Measurements from ENCODE around the gene PCCA.

PCCA gene

DNA sequence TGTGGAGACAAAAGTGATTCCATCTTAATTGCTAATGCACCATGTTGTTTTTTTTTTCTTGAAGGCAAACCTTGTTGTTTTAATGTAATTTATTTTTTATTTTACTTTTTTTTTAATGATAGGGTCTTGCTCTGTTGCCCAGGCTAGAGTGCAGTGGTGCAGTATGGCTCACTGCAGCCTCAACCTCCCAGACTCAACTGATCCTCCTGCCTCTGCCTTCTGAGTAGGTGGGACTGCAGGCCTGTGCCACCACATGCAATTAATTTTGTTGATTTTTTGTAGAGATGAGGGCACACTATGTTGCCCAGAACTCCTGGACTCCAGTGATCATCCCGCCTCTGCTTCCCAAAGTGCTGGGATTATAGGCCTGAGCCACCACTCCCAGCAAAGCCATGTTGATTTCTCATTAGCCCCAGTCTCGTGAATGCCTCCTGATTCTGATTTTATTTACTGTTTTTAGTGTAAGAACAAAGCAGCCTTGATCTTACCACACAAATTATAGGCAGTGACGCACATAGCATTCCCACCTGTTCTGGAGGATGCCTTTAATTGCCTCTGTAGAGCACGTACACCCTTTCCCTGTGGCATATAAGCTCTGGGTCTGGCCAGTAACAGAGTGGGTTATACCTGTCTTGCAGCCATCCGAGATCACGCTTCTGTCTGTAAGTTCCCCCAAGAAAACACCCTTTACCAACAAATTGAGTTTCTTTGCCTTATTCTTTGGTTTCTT is 349.3 kb downstream of the PCCA start:
- no peak for DNase-seq

DNA sequence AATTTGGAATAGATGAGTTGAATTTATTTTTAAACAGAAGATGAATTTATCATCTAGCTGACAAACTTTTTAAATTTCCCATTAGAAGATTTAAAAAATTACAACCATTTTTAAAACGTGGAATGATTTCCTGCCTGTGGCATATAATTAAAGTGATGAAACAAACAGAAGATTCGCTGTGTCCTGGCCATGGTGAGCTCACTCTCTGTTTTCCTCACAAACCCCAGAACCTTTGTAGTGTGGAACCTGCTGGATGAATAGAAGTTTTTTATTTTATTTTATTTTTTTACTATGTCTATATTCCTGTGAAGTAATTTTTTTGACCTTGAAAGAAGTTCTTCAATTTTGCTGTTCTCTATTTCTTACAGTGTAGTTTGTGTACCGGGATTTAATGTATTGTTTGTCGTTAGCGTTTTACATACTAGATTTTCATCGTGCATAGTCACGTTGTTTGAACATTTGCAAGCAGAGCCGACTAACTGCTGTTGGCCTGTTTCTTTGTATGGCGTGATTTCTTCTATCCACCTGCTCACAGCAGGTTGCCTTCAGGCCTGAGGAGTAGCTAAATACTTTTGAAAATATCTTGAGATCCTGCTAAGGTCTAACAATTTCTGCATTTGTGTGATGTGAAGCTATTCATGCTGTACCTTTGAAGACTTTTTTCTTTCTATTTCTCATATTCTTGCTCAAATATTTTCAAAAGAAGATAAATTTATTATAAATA is 350.5 kb downstream of the PCCA start:
- DNase-seq: no peak

DNA sequence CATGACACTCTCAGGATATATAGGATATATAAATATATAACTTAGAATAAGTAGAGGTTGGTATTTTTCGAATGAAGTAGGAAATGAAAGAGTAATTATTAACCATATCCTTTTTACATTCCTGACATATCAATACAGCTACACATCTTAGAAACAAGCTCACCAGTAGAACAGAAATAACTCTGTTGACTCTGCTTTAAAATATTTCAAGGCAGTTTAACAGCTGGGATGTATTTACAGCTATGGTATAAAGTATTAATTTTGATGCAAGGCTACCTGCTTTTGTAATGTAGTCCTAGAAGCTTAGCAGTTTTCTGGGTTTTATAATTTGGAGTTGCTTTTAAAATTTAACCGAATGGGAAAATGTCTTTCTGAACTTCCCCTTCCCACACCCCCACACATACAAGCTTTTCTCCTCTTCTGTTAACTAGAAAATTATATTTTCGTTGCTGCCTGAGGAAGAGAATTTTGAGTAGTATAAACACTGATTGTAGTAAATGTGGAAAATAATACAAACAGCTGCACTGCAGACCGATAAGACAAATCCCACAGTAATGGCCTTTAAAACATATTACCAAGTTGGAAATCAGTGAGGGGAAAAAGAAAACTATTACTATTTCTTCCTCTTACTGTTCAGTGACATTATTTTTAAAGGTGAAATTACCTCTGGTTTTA is 352.0 kb downstream of the PCCA start:
- DNase-seq: no peak

DNA sequence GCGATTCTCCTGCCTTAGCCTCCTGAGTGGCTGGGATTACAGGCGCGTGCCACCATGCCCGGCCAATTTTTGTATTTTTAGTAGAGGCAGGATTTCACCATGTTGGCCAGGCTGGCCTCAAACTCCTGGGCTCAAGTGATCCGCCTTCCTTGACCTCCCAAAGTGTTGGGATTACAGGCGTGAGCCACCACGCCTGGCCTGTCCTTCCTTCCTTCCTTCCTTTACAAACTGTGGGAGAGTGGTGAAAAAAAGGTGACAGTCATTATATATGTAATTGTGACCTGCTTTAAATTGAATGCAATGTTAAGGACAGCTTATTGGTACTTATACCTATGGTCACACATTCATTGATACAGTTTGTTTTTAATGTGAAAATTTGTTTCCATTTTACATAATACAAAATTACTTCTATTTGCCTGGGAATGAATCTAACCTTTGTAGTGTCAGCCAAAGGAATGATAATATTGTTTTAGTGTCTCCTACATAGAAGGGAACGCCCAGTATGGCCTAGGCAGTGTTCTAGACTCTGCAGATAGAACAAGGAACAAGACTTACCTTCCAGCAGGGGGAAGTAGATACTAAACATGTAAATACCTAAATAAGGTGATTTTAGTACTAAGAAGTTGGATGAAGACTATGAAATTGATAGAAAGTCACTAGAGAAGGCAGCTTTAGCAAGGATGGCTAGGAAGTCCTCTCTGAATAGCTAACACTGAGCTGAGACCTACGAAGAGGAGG is 353.4 kb downstream of the PCCA start:
- no peak for DNase-seq

DNA sequence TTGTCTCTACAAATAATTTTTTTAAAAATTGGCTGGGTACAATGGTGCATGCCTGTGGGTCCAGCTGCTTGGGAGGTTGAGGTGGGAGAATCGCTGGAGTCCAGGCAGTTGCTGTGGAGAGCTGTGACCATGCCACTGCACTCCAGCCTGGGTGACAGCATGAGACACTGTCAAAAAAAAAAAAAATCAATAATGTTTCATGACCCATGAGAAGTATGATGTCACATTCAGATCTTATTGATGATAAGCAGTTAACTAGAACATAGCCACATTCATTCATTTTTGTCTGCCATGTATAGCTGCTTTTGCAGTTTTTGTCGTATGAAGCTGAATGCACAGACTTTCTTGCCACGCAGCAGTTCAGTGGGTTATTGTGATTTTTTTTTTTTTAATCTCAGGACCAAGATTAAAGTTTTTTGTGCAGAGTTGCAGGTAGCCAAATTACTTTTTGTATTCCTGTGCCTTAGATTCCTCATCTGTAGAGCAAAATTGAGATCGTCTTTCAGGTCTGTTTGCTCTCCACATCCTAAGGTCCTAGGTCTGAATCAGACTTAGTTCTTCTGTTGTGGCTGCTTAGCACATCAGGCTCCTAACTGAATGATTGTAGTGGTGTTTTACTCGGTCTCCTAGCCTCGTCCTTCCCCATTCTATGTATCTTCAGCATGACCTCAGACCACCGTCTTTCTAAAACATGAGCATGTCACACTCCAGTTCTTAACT is 354.5 kb downstream of the PCCA start:
- DNase-seq: no peak

DNA sequence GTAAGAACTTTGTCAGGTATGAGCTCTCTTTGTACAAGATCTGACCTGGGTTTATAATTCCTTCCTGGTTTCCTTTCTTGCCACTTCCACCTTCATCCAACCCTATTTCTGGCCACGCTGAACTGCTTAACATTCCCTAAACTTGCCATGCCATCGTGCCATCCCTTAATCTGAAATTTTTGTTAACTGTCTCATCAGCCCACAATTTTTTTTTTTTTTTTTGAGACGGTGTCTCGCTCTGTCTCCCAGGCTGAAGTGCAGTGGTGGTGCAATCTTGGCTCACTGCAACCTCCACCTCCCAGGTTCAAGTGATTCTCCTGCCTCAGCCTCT is 355.1 kb downstream of the PCCA start:
- DNase-seq: no peak

DNA sequence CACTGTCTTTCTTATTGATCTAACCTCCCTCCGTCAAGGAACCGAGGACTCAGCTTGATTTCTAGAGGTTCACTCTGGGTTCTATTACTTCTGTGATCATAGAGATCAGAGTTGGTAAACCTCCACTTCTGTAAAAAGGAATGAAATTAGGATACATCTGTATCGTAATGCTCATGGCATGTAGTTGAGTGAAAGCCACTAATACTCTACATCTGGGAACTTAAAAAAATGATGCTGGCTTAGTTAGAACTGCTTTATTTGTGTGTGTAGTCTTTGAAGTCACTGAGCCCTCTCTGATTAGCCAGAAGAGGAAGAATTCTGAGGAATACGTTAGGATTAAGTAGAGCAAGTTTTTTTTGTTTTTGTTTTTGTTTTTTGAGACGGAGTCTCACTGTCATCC is 358.9 kb downstream of the PCCA start:
- DNase-seq: no peak

DNA sequence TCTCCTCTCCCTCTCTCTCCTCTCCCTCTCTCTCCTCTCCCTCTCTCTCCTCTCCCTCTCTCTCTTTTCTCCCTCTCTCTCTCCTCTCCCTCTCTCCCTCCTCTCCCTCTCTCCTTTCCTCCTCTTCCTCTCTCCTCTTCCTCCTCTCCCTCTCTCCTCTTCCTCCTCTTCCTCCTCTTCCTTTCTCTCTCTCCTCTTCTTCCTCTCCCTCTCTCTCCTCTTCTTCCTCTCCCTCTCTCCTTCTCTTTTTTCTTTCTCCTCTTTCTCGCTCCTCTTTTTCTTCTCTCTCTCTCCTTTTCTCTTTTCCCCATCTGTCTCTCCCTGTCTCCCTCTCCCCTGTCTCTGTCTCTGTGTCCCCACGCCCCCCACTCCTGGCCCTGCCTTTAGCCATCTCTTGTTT is 363.0 kb downstream of the PCCA start:
- DNase-seq: no peak

DNA sequence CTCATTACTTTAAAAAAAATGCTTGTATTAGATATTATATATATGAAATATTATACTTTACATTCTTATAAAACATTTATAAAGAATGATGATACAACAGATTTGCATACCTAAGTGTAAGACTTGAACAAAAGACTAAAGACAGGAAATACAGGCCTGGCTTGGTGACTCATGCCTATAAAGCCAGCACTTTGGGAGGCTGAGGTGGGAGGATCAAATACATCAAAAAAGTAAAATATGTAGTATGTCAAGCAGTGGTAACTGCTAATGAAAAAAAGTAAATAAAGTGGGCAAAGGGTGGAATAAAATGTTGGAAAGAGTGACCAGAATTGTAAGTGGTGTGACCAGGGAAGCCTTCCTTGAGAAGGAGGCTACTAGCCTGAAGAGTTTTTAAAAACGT is 366.0 kb downstream of the PCCA start:
- no peak for DNase-seq

DNA sequence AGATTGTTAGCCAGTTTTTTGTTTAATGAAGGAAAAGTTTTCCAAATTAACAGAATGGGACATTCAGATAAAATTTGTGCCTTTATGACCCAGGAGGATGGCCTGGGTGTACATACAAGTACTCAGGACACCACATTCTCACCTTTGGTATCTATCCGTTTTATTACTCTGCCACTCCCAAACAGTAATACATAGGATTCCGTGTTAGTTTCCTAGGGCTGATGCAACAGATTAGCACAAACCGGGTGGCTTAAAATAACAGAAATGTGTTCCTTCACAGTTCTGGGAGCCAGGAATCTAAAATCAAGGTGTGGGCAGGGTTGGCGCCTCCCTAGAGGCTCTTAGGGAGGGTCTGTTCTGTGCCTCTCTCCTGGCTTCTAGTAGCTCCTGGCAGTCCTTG is 369.8 kb downstream of the PCCA start:
- no peak for DNase-seq

DNA sequence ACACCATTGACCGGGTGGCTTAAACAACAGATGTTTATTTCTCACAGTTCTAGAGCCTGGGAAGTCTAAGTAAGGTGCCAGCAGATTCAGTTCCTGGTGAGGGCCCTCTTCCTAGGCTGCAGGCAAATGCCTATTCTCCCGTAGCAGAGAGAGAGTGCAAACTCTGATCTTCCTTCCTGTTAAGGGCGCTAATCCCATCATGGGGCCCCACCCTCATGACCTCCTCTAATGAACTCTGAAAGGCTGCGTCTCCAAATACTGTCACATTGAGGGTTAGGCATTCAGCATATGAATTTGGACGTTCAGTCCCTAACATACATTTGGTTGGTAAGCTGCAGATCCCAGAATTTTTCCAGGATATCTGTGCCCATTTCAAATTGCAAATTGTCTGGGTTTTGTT is 370.9 kb downstream of the PCCA start:
- no peak for DNase-seq

DNA sequence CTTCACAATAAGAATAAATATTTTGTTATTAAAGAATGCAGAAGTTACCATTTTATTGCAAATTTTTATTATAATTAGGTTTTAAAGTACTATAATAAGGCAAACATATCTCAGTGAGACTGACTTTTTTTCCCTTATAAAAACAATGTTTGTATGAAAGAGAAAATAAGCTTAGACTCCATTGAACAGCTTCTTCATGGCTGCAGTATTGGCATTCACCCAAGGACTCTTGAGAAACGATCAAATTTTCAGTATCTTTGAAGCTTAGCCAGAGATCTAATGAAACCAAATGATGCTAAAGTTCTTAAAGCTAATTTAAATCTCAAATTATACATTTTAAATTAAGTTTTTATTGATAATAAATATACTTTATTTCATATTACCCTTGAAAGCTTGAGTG is 371.4 kb downstream of the PCCA start:
- DNase-seq: no peak

DNA sequence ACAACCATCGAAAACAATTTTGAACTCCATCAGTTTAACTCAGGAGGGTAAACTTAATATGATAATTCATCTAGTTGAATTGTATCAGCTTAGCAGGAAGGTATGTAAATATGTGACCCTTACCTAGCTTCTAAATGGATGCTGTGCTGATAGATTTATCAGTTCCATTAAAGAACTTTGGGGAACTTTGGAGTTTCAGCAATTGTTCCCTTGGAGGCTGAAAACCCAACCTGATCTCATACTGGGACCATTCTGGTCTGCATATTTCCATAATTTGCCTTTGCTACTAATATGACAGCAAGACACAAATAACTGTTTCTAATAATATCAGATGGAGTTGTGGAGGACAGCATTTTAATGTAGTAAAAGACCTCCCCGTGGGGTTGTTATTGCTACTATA is 371.9 kb downstream of the PCCA start:
- DNase-seq: no peak

DNA sequence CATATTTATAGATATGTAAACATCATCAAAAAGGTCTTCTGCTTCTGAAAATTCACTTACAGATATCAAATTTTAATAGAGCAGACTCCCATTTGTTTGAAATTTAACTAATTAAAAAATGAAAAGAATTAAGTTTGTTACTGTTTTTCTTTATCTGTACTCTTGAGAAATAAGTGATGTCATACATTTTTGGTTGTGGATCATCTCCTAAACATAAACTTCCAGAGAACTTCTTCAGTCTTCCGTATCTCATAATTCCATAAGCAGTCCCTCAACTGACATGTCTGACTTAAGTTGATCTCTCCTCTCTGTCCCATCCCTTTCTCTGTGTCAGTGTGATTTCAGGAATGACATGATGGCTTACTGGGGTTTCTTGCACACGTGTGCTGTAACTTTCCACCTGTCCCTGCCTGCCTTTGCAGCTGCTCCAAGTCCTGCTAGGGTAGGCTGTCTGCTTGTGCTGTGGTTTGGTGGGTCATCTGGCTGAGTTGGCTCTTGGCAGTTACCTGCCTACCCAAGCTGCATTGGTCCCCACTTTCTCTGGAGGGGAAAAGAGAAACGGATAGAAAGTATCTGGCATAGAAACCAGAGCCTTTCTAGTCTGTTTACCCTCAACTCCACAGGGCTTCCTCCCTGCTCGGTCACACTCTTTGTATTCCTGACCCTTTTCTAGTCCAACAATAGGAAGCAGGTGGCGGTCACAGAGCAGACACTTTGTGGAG is 372.6 kb downstream of the PCCA start:
- DNase-seq: no peak

DNA sequence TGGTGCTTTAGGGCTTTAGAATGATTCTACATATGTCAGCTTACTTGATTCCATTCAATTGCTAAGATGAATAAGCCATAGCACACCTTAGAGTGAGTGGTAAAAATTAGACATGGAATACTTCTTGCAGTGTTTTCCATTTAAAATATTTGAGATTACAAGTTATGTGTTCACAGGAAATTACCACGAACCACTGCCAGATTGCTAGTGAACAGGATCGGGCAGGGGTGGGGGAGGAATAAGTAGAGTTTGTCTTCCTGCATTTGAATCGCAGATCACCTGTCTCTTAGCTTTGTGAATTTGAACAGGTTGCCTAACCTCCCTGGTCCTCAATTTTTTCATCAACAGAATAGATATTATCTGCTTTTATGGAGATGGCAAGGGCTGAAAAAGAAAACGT is 375.1 kb downstream of the PCCA start:
- no peak for DNase-seq

DNA sequence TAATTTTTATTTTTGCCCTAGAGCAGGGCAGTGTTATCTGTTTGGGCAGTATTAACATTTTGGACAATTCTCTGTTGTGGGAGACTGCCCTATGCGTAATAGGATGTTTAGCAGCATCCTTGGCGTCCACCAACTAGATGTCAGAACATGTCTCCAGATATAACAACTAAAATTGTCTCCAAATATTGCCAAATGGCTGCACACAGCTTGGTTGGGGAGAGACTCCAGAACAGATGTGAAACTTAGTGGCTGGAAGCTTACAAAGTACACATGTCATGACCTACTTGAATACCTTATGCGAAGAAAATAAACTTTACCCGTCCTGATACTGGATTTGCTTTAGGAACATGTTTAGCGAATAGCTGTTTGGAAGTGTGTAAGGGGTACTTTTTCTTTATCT is 376.7 kb downstream of the PCCA start:
- DNase-seq: no peak

DNA sequence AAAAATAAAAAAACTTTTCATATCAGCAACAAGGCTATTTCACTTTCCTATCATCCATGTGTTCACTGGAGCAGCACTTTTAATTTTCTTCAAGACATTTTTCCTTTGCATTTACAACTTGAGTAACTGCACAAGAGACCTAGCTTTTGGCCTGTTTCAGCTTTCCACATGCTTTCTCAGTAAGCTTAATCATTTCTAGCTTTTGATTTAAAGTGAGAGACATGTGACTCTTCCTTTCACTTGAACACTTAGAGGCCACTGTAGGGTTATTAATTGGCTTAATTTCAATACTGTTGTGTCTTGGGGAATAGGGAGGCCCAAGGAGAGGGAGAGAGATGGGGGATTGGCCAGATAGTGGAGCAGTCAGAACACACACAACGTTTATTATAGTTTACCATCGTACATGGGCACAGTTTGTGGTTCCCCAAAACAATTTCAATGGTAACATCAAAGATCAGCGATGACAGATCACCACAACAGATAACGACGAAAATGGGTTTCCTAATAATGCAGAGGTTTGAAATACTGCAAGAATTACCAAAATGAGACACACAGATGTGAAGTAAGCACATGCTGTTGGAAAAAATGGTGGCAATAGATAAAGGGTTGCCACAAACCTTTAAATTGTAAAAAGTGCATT is 382.1 kb downstream of the PCCA start:
- no peak for DNase-seq

DNA sequence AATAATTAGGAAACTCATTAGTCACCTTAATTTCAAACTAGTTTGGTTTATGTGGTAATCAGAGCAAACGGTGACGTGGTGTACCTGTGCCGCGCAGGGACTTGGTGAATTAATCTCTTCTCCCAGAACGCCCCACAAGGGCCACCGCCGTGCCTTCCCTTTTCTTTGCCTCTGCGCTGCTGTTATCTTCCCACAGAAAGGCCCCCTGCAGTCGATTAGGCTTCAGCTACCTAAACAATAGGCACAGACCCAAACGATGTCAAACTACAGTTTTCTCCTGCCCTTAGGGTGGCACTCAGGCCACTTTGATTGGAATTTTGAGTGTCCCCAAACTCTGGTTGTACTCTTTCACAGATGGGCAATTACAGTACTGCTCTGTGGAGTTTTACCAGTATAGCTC is 384.2 kb downstream of the PCCA start:
- DNase-seq: no peak

DNA sequence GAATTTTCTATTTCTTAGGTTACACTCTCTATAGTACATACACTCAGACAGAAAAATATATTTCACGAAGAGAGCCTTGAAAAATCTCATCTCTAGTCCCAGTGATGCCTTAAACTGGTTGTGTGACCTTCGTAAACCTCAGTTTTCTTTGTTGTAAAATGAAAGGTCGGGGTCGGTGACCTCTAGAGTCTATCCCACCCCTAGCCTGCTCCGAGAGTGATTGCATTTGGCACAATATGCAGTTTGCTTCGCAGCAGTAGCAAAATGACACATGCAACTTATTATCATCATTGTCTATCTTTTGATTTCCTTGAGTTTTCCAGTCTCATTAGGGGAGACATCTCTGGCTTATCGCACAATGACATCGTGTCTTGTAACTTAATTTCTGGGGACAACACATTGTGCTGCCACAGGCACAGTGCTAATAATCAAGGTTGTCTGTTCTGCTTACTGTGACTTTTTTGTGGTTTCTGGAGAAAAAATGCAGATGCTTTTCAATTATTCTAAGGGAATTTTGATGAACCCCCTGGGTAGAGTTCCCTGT is 384.7 kb downstream of the PCCA start:
- no peak for DNase-seq

DNA sequence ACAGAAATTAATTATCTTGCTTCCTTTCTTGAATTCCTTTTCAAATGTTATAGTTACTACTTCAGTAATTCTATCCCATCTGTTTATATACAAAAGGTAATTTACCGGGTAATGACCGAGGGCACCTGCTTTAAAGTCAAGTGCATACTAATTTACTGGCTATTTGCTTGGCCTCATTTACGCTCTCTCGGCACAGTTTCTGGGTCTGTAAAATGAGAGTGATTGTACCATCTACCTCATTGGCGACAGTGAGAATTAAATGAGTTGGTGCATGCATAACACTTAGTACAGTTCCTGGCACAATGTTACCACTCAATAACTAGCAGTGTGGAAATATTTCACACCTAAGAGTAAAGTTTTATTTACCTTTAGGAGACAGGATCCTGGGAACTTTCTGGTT is 388.1 kb downstream of the PCCA start:
- DNase-seq: no peak

DNA sequence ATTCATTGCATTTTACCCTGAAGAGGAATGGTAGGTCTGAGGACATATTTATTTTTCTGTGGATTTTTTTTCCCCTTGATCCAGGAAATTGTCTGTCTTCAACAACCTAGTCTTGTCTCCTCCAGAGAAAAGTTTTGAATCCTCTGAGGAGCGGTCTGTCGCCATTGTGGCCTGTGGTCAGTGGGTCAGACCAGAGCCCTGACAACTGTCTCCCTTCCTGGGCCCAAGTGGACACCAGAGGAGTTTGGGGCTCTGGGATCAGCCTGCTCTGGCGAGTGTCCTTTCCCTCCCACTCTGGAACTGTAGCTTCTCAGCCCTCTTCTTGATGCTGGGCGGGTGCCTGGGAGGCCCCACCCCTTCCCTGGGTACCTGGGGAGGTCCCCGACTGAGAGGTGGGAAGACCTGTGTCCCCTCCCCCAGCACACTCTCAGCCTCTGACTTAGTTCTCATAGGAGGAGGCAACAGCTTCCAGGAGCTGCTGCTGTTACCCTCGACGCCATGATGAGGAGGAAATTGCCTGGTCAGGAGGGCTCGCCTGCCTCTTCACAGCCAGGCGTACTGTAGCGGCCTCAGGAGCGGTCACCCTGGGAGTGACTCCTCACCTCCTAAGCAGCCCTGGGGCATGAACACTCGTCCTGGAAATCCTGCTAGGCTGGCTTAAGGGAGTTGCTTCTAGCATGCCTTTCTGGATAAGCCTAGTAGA is 389.4 kb downstream of the PCCA start:
- no peak for DNase-seq

Measured in activated CD4-positive, CD25-positive, alpha-beta regulatory T cell (primary cell).